TTC549 (cell line): ENCODE measurements around the gene FOXN1.
"Not testable (repeated sequence)": the region's sequence is repeated elsewhere in the genome, so short reads cannot be mapped to it uniquely, and the experiment has no call there.

Experiments
- FAIRE-seq: peaks from 2 replicates; lab custom pipeline; 2012; peaks lifted over from hg19 to GRCh38; lab: Jason Lieb, UNC

Gene FOXN1

DNA sequence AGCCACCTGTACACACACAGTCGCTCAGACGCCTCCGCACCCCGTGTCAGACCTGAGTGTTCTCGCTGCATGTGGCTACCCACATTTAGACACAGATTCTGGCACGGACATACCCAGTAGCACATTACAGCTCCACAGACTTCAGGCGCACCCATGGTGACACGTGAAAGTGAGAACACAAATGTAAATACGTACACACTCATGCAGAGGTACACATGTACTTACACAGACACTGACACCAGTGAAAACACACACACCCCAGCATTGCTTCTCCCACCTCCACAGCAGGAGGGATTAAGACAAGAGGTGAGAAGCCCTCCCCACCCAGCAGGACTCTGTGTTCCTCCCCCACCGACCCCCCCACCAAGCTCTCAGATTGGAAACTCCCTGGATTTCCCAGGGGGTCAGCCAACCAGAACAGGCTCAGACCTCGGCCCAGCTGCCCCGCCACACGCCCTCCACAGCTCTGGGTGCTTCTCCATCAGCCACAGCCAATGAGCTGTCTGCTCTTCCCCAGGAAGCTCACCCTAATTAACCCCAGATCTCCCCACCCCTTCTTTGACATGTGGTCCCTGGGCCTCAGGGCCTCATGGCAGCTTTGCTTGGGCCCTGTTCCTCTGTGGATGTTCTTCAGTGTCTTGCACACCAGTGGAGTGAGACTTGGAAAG, 5.3 kb upstream of the FOXN1 start:
- FAIRE-seq = no peak

DNA sequence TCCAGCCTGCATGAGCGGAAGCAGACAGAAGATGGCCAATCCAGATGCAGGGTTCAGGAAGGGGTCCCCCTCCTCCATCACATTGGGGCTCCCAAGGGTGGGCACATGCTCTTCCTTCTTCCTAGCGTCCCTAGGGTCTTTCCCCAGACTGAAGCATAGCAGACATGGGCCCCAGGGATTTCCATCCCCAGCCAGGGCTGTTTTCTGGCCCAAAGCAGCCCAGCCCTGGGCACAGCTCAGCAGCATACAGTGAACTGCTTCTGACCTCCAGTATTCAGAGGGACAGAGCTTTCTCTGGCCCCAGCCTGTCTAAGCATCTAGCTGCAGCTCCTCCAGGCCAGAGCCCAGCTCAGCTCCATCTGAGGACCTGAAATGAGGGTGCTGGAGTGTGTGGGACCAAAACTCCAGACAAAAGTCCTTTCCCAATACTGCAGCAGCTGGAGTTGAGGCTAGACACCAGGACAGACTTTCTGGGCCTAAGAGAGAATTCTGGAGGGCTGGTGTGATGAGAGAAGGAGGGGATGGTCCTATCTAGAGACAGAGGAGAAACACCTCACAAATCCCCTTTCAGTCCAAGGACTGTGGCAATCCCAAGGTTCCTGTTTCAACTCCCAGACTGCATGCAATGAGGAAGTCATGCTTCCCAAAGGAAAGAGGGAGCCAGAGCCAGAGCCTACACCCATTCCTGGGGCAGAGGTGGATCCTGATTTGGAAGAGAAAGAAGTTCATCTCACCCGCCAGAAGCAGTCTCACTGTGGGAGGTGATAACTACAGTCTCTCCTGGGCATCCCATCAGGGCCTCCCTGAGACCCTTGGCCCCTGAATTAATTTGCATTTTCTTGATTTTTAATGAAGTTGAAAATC, 4.5 kb upstream of the FOXN1 start:
- FAIRE-seq = no peak

DNA sequence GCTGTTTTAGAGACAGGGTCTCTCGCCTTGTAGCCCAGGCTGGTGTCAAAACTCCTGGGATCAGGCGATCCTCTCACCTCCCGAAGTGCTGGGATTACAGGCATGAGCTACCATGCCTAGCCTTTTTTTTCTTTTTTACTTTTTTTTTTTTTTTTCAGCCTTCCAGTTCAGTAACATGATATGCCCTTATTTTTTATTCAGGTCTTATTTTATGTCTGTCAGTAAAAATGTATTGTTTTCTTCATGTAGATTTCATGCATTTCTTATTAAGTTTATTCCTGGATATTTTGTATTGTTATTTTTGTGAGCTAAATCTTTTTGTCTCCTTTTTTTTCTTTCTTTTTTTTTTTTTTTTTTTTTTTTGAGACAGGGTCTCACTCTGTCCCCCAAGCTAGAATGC, 2.7 kb upstream of the FOXN1 start:
- no peak for FAIRE-seq

DNA sequence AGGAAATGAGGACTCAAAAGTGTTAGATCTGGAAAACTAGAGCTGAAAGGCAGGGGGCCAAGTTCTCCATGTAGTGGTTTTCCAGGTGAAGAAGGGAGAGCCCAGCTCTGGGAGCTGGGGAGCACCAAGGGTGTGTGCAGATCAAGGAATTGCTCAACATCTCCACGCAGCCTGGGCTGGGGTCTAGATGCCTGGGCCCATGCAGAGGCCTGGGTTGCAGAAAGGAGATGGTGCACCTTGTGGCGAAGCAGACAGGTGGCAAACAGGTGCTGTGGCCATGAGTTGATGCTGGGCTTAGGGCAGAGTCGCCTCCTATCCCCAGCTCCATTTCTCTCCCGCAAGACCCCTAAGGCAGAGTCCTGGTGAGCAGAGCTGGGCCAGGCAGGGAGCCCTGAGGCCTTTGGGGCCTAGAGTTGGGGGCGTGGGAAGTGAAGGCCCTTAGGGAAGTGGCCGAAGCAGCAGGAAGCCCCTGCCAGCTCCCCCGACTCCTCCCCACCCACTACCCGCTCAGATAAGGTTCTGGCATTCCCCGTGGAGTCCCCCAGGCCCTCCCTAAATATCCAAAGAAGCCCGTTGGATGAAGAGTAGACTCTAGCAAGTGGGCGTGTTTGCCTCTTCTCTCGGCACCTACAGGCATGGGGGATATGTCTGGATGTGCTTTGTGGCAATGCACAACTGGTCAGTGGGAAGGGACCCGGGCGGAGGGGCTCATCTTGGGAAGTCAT, 777 bp downstream of the FOXN1 start:
- no peak for FAIRE-seq

DNA sequence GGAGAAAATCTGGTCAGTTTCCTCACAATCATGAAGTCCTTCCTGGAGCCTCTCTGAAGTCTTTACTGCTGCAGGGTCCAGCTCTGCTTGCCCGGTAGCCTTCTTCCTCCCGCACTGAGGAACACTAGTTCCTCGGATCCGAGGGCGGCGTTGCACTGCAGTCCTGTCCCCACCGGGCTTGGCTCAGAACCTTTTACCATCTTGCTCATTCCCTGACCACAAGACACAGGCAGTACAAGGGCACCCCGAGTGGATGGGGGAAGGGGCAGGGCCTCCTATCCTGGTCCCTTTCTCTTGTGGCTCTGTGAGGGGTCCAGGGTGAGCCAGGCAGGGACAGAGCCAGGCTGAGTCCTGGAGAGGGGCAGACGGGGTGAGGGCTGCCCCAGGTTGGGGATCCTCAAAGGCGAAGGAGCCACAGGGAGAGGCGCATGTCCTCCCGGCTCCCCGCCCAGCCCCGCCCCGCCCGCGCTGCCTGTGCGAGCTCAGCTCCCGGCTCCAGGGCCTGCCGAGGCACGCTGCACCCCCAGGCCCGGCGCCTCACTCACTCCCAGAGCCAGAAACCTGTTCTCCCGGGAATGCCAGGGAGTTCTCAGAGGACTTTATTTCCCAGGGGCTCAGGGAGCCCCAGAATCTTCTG, 1.5 kb downstream of the FOXN1 start:
- no peak for FAIRE-seq

DNA sequence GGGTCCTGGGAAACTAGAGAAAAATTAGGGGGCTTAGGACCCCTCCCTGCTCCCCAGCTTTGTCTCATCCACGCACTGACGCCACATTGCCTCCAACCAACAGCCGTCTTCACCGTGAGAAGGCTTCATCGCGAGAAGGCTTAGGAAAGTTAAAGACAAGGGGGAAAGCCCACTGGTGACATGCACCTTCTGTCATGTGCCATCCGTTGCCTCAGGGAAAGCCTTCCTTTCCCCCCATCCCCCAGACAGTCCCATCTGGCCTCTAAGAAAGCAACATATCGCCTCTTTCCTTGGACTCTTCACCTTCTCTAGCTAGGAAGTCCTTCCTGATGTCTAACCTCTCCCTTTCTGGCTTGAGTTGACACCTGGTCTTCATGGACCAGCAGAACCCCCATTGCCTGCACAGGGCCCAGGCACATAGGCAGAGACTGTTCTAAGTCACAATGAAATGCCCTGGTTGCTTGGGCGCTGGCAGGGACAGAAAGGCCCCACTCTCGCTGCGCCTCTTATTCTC, 2.1 kb downstream of the FOXN1 start:
- no peak for FAIRE-seq

DNA sequence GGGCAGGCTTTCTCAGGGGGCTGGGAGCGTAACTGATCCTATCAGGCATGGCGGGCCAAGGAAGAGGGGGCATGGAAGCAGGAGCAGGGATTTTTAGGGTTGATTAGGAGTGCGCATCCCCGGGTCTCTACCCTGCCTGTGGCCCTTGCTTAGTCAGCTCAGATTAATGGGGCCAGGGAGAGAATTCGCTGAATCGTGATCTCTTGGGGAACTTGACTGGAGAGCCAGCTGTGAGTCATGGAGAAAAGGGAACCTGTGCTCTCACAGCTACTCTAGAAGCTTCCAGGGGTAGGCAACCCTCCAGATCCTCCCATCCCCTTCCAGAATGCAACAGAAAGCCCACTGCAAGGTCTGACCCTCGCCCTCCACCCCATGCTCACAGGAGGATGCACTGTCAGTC, 3.6 kb downstream of the FOXN1 start:
- no peak for FAIRE-seq

DNA sequence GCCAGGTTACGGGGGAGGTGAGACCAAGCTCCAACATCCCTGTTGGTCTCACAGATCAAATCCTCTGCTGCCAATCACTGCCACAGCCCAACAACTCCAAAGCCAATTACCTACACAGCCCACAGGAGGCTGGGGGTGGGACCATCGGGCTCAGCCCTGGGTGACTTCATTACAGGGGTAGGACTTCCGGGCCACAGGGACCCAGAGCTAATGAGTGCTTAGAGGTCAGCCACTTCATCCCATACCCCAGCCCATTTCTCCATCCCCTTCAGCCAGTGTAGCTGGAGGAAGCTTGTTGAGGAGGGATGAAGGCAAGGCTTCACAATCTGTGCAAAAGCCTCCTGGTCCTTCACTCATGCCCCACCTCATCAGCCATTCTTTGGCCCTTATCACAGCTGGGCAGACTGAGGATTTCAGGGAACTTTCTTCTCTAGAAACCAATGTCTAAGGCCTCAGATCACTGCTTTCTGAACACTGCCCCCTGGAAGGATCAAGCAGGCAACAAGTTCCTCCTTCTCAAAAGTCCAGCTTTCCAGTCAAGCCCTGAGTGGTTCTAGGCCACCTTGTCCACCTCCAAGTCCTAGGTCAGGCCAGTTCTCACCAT, 5.8 kb downstream of the FOXN1 start:
- no peak for FAIRE-seq

DNA sequence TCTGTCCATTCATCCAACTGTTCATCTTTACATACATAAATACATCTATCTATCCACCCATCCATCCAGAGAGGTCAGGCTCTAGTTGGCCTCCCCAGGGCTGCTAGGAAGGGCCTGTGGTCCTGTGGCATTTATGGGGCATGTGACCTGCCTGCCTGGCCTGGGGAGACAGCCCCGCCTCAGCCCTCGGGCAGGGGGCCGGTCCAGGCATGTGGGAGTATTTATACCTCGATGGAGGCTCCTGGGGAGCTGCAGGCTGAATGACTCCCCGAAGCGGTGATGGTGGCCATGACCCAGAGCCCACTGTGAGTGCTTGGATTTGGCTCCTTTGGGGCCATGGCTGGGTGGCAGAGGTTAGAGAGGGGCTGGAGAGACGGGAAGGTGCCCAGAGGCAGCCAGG, 7.3 kb downstream of the FOXN1 start:
- no peak for FAIRE-seq

DNA sequence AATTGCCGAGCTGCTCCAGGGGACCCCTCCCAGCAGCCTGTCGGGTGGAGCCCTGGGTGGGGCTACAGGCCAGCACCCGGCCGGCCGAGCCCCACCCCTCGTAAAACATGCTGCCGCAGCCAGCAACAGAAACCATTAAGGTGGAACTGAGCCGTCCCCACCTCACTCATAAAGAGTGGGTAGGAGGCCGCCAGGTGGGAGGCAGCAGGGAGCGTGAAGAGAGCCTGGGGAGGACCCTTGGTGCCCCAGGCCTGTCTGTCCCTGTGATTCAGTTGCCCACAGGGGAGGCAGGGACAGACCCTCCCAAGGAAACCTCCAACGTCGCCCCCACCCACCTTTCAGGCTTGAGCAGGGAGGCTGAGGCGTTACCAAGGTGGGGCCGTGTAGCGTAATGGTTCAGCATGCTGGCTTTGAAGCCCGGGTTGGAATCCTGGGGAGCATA, 8.4 kb downstream of the FOXN1 start:
- FAIRE-seq = no peak

DNA sequence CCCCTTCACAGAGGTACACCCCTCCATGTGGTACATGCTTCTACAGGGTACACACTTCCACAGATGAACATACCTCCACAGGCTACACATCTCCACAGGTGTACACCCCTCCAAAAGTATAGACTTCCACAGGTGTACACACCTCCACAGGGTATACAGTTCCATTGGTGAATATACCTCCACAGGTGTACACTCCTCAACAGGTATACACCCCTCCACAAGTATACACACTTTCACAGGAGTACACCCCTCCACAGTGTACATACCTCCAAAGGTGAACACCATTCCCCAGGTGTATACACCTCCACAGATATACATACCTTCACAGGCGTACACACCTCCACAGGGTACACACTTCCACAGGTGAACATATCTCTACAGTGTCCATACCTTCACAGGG, 9.4 kb downstream of the FOXN1 start:
- FAIRE-seq = no peak

DNA sequence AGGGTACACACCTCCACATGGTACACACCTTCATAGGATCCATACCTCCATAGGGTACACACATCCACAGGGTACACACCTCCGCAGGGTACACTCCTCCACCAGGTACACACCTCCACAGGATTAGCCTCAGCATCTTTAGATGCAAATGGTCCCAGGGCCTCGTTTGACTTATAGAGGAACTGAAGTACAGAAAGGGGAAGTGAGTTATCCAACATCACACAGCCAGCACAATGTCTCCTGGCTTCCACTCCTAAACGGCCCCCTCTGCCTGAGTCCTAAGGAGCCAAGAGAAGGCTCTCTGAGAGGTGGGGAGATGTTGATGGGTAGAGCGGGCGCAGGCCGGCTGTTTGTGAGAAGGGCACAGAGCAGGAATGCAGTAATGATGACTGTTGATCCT, 12.0 kb downstream of the FOXN1 start:
- FAIRE-seq = no peak

DNA sequence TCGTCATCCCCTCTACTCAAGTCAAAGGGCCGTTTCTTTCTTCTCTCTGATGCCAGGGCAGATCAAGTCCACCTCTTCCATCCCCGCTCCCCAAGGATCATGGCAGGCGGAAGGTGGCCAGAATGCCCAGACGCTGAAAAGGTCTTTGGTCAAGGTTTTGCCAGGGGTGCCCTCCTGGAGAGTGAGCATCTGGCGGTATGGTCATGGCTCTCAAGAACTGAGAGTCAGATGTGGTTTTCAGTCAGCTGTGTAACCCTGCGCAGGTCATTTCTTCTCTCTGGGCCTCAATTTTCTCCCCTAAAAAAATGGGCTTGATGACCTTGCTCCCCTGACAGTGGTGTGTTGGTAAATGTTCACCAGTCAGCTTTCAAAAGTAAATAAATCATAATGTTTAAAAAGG, 12.4 kb downstream of the FOXN1 start:
- no peak for FAIRE-seq

DNA sequence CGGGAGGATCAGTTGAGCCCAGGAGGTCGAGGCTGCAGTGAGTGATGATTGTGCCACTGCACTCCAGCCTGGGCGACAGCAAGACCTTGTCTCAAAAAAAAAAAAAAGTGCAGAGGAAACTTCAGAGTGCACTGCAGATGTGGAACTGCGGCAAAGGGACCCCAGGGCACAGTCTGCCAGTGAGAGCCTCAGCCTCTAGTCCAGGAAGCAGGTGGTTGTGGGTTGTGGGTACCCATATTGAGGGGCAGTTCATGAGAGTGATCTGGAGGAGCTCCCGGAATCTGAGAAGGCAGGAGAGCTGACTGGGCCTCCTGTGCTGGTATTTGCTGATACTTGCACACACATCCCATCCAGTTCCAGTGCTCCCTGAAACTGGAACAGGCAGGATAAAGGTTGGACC, 13.1 kb downstream of the FOXN1 start:
- no peak for FAIRE-seq

DNA sequence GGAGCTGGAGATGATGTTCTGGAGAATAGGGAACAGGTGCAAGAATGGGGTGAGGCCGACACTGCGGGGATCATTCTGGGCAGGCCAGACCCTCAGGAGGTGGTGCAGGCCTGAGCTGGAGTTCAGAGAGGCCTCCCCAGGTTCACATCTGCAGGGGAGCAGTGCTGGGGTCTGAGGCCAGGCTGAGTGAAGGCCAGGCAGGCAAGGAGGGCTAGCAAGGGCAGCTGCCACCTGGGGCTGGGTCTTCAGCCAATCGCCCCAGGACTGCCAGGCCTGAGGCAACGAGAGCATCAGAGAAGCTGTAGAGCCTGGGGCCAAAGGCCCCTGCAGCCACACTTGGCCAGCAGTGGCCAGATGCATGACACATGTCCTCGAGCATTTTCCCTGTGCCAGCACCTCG, 14.5 kb downstream of the FOXN1 start:
- FAIRE-seq = no peak

DNA sequence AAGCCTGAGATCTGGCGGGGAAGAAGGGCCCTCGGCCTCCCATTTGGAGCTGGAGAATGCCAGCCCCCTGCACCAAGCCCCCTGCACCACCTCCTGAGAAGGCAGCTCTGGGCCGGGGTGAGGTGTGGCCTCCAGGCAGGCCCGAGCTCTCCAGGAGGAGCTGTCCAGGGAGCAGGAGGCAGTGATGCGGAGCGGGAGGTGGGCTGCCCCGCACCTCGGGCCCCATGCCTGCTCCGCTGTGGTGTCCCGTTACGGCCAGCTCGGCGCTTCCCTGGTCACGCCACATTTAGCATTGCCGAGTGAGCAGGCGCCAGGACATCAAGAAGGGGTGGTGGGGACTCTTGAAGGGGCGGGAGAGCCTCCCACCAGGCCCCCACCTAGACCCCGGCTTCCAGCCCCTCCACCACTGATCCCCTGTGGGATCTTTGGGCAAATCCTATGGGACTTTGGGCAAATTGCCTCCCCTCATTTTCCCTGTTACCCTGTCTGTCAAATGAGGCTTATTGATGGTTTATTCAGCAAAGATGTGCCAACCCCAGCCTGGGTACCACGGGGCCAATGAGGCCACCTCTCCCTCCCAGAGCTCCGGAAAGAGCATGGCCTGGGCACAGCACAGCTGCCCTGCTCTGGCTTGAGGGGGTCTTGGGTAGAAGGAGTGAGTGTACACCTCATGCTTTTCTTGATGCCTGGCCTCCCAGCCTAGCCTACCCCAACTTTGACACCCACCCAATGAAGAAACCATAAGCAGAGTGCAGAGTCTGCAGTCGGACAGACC, 15.3 kb downstream of the FOXN1 start:
- no peak for FAIRE-seq

DNA sequence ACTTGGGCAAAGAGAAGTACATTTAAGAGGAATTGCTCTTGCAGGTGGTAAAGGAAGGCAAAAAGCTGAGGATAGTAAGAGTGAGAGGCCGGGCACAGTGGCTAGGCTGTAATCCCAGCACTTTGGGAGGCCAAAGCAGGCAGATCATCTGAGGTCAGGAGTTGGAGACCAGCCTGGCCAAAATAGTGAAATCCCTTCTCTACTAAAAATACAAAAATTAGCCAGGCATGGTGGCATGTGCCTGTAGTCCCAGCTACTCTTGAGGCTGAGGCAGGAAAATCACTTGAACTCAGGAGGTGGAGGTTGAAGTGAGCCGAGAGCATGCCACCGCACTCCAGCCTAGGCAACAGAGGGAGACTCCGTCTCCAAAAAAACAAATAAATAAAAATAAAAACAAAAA, 16.1 kb downstream of the FOXN1 start:
- not testable (repeated sequence) for FAIRE-seq

DNA sequence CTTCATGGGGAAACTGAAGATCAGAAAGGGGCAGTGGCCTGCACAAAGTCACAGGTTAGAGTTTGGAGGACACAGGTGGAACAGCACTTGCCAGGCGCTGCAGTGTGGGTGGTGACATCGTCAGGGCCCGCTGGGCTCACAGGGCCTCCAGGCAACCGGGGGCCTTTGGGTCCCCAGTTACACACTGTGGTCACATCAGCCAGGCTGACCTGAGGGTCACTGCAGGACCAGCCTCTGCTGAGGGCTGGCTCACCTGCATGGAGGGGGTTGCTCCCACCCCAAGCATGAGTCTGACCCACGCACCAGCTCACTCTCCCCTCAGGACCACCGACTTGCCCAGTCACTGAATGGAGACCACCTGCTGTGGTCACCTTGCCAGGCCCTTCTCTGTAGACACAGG, 17.0 kb downstream of the FOXN1 start:
- FAIRE-seq = no peak

DNA sequence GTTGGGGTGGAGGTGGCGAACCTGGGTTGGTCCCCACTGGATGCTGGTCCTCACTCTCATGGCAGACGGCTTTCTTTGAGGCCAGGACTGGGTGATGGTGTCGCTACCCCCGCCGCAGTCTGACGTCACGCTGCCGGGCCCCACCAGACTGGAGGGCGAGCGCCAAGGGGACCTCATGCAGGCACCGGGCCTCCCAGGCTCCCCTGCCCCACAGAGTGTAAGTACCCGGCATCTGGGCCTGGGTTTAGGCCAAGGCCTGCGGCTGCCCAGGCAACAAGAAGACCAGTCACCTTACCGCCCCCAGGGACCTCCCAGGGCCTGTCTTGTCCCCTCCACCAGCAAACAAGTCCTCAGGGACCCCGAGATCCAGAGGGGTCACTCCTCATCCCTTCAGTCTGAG, 17.7 kb downstream of the FOXN1 start:
- no peak for FAIRE-seq

DNA sequence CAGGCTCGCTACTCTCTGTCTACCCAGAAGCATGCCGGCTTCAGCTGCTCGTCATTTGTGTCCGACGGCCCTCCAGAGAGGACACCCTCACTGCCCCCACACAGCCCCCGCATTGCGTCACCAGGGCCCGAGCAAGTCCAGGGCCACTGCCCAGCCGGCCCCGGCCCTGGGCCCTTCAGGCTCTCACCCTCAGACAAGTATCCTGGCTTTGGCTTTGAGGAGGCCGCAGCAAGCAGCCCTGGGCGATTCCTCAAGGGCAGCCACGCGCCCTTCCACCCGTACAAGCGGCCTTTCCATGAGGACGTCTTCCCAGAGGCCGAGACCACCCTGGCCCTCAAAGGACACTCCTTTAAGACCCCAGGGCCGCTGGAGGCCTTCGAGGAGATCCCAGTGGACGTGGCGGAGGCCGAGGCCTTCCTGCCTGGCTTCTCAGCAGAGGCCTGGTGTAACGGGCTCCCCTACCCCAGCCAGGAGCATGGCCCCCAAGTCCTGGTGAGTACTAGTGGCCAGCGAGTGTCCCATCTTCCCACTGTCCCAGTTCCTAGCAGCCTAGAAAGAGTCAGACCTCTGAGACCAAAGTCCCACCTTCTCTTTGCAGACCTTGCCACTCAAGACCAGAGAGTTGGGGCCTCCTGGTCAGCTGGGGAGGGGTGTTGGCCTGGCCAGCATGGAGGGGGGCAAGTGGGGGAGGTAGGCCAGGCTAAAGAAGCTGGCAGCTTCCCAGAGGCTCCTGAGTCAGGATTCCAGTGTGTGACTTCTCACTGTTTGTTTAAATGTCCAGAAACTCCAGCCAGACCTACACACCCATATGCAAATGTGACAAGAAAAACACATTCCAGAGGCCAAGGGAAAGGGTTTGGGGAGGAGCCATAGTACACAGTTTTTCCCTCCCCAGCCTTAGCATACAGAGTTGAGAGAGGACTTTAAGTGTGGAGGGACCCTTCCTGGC, 18.6 kb downstream of the FOXN1 start:
- no peak for FAIRE-seq
